HCT116 (cell line): Measurements from ENCODE around the gene MYH3. TPM values are rescaled to one million over a fixed set of nuclear protein-coding genes. Genes with fewer than 3 reads are reported as not detected.

Experiments used
- ATAC-seq: fragments of 200-7000 bp; cut with Tn5 transposase; 2 replicates; pipeline ENCODE4 v1.9.1; 2020; ENCODE audit warnings: mild to moderate bottlenecking, moderate library complexity
- BruUV-seq: library from RNA; stranded (reverse); fragments of 400-500 nt; replicated peaks from 2 replicates; lab custom pipeline; 2021; lab: Mats Ljungman, UMichigan
- CTCF ChIA-PET: fragments of 300-600 bp; sonication (Branson Sonifier 250); formaldehyde crosslinking; loops from one replicate; lab custom pipeline; 2021; ENCODE audit warnings: antibody characterized with exemption; lab: Charles Lee
- POLR2A ChIA-PET: fragments of 300-600, 350-600 bp; sonication (Branson Sonifier 250); formaldehyde crosslinking; loops from one replicate; lab custom pipeline; 2021; ENCODE audit warnings: antibody characterized with exemption; lab: Charles Lee
- RAD21 ChIA-PET, 2 experiments: fragments of 300-600 bp; sonication (Branson Sonifier 250); formaldehyde crosslinking; loops; one replicate each; lab custom pipeline; 2023; ENCODE audit warnings: low total read pairs in 2 of 2; ENCODE audit not compliant: uncharacterized antibody in 2 of 2, unreplicated experiment in 2 of 2, low non-redundant PET in 1 of 2; lab: Charles Lee
- DNase-seq: peaks from one replicate; pipeline ENCODE4 v3.0.0-alpha.2; 2010; ENCODE audit warnings: low read depth, low spot score
- H2AFZ ChIP-seq: fragments of 200-600 bp; shearing (Covaris generic), sonication (generic); 2 replicates; pipeline ENCODE4 v1.6.1; 2017; ENCODE audit warnings: low read depth, mixed run types, mixed read lengths, antibody characterized with exemption, low read length; ENCODE audit not compliant: poor library complexity, severe bottlenecking
- H3K27ac ChIP-seq: 2 replicates; pipeline ENCODE4 v1.5.1; 2012; ENCODE audit warnings: low read depth, low read length
- H3K27me3 ChIP-seq: fragments of 200-600 bp; sonication (generic); 2 replicates; pipeline ENCODE4 v1.6.1; 2016; ENCODE audit warnings: mixed run types, low read length, mixed read lengths; ENCODE audit not compliant: insufficient read depth
- H3K36me3 ChIP-seq, 2 experiments: fragments of 200-500 bp in 1 of 2; fragments of 200-600 bp in 1 of 2; sonication (Bioruptor generic) in 1 of 2; sonication (generic) in 1 of 2; 2 replicates each; pipeline versions ENCODE4 v1.5.1 to v1.6.1; 2014 to 2016; ENCODE audit warnings: low read length in 2 of 2, inconsistent platforms in 1 of 2, mixed read lengths in 1 of 2, mixed run types in 1 of 2; ENCODE audit not compliant: insufficient read depth in 2 of 2, control insufficient read depth in 1 of 2
- H3K4me1 ChIP-seq, 2 experiments: fragments of 200-600 bp in 1 of 2; sonication (generic) in 1 of 2; 2 replicates each; pipeline versions ENCODE4 v1.5.1 to v1.6.1; 2012 to 2017; ENCODE audit warnings: low read length in 2 of 2, inconsistent platforms in 1 of 2, mild to moderate bottlenecking in 1 of 2, mixed read lengths in 1 of 2, mixed run types in 1 of 2, moderate library complexity in 1 of 2; ENCODE audit not compliant: insufficient read depth in 2 of 2, control insufficient read depth in 1 of 2
- H3K4me2 ChIP-seq: fragments of 200-600 bp; sonication (generic); 2 replicates; pipeline ENCODE4 v1.6.1; 2017; ENCODE audit warnings: mixed run types, low read length, mixed read lengths
- H3K4me3 ChIP-seq, 2 experiments: fragments of 200-600 bp in 1 of 2; sonication (generic) in 1 of 2; replicated peaks in 1 of 2; 2 replicates each; pipeline ENCODE4 v1.5.1; 2011 to 2016; ENCODE audit warnings: low read length in 2 of 2, control low read depth in 1 of 2, low read depth in 1 of 2, mild to moderate bottlenecking in 1 of 2, mixed read lengths in 1 of 2, mixed run types in 1 of 2
- H3K79me2 ChIP-seq: fragments of 200-600 bp; sonication (generic); 2 replicates; pipeline ENCODE4 v1.6.1; 2017; ENCODE audit warnings: mild to moderate bottlenecking, mixed run types, low read length, moderate library complexity, mixed read lengths; ENCODE audit not compliant: insufficient read depth
- H3K9ac ChIP-seq: fragments of 200-600 bp; sonication (generic); 2 replicates; pipeline ENCODE4 v1.6.1; 2016; ENCODE audit warnings: low read length, mixed read lengths
- H3K9me2 ChIP-seq: fragments of 200-600 bp; sonication (generic), shearing (Covaris generic); 2 replicates; pipeline ENCODE4 v1.6.1; 2017; ENCODE audit warnings: mixed run types, mild to moderate bottlenecking, moderate library complexity; ENCODE audit not compliant: insufficient read depth
- H3K9me3 ChIP-seq, 2 experiments: fragments of 200-500 bp in 1 of 2; fragments of 200-600 bp in 1 of 2; sonication (Bioruptor generic) in 1 of 2; sonication (generic) in 1 of 2; 2 replicates each; pipeline ENCODE4 v1.6.1; 2014 to 2017; ENCODE audit warnings: low read length in 2 of 2, mixed read lengths in 2 of 2, inconsistent platforms in 1 of 2, low read depth in 1 of 2, mild to moderate bottlenecking in 1 of 2, mixed run types in 1 of 2, moderate library complexity in 1 of 2; ENCODE audit not compliant: control insufficient read depth in 1 of 2, insufficient read depth in 1 of 2
- H4K20me1 ChIP-seq: fragments of 200-600 bp; sonication (generic), shearing (Covaris generic); 2 replicates; pipeline ENCODE4 v1.6.1; 2017; ENCODE audit warnings: mixed run types, mild to moderate bottlenecking, moderate library complexity; ENCODE audit not compliant: insufficient read depth
- EGR1 ChIP-seq: IDR thresholded peaks from 2 replicates; pipeline ENCODE4 v1.6.1; 2012; ENCODE audit warnings: low read depth
- EZH2 ChIP-seq: fragments of 200-600 bp; sonication (generic); IDR thresholded peaks from 2 replicates; pipeline ENCODE4 v1.6.1; 2017; ENCODE audit warnings: antibody characterized with exemption, mixed run types
- EZH2phosphoT487 ChIP-seq: fragments of 200-600 bp; IDR thresholded peaks from 2 replicates; pipeline ENCODE4 v1.6.1; 2018; ENCODE audit warnings: antibody characterized with exemption, borderline replicate concordance
- JUND ChIP-seq: IDR thresholded peaks from 2 replicates; pipeline ENCODE4 v1.6.1; 2012
- RAD21 ChIP-seq: IDR thresholded peaks from 2 replicates; pipeline ENCODE4 v1.6.1; 2012; ENCODE audit warnings: low read depth, mild to moderate bottlenecking
- SIN3A ChIP-seq: IDR thresholded peaks from 2 replicates; pipeline ENCODE4 v1.6.1; 2012; ENCODE audit warnings: low read depth
- YY1 ChIP-seq: IDR thresholded peaks from 2 replicates; pipeline ENCODE4 v1.6.1; 2011; ENCODE audit warnings: low read length, low read depth, moderate library complexity, mild to moderate bottlenecking; ENCODE audit not compliant: insufficient replicate concordance; ENCODE audit errors: extremely low read depth
- intact Hi-C: fragments of 100-400 bp; cut with micrococcal nuclease; formaldehyde crosslinking; loops from 2 replicates; pipeline ENCODE4 v1.10.0; 2022
- total RNA-seq: library from RNA; stranded (reverse); gene quantifications from one replicate; pipeline ENCODE4 v1.2.1, GENCODE V29; 2021; ENCODE audit not compliant: unreplicated experiment
- TF ChIP-seq, protein P1 (sequence below), 3 experiments: fragments of 200-600 bp in 1 of 3; sonication (generic) in 1 of 3; IDR thresholded peaks in 2 of 3; conservative IDR thresholded peaks in 1 of 3; 2 replicates each; pipeline ENCODE4 v1.5.1; 2012 to 2017; ENCODE audit warnings: low read depth in 2 of 3, low read length in 2 of 3, antibody characterized with exemption in 1 of 3, borderline replicate concordance in 1 of 3, control low read depth in 1 of 3, mild to moderate bottlenecking in 1 of 3, mixed read lengths in 1 of 3, mixed run types in 1 of 3, moderate library complexity in 1 of 3; ENCODE audit not compliant: insufficient read depth in 1 of 3
- TF ChIP-seq, protein P2 (sequence below): IDR thresholded peaks from 2 replicates; pipeline ENCODE4 v1.6.1; 2012
- TF ChIP-seq, protein P3 (sequence below): IDR thresholded peaks from 2 replicates; pipeline ENCODE4 v1.6.1; 2011; ENCODE audit warnings: mild to moderate bottlenecking, low read length, moderate library complexity; ENCODE audit not compliant: insufficient replicate concordance; ENCODE audit errors: extremely low read depth

MYH3 gene
- total RNA-seq, 1 experiment from 2014 or later, result 1.6 TPM

DNA sequence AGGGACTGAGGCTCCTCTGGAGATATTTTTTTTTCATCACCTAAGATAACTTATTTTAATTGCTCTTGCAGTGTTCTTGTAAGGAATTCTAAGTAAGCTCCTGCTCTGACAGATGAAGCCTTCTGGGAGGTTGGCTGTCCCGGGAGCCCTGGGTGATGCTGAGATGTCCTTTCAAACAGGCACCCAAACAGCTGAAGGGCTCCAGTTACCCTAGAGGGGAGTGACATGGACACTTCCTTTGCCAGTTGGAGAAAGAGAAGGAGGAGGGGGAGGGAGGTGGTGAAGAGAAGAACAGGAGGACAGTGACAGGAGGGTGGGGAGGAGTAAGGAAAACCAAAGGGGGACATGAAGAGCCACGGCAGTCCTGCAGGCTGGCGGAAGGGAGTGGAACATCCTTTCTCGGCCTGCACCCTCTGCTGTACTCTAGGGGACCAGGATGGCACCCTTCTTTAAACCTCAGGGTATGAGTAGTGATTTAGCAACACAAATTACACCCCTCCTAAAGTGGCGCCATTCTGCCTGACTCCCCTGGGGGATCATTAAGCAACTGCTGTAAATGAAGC lies 51.8 kb downstream of the MYH3 start:
- Histone ChIP-seq H3K27me3 (peaks cover 29% of the 10 kb centered on the region), H3K9me3 (no peaks in the 10 kb centered on the region), H4K20me1 (no peaks in the 10 kb centered on the region), H3K4me3 (no peak overlapping the region), H2AFZ (no peak overlapping the region), H3K27ac (no peak overlapping the region), H3K4me1 (no peaks in the 10 kb centered on the region), H3K4me2 (no peak overlapping the region), H3K79me2 (no peaks in the 10 kb centered on the region), H3K9ac (no peak overlapping the region), H3K36me3 (no peaks in the 10 kb centered on the region), H3K9me2 (no peaks in the 10 kb centered on the region)
- intact Hi-C loops, result no loop called here
- ChIA-PET POLR2A (no interaction called here), CTCF (no interaction called here), RAD21 (no interaction called here)
- TF ChIP-seq RAD21 (no peak), EZH2 (no peak), EGR1 (no peak), EZH2phosphoT487 (no peak), YY1 (no peak), SIN3A (no peak), JUND (no peak)
- TF ChIP-seq, protein P1, sequence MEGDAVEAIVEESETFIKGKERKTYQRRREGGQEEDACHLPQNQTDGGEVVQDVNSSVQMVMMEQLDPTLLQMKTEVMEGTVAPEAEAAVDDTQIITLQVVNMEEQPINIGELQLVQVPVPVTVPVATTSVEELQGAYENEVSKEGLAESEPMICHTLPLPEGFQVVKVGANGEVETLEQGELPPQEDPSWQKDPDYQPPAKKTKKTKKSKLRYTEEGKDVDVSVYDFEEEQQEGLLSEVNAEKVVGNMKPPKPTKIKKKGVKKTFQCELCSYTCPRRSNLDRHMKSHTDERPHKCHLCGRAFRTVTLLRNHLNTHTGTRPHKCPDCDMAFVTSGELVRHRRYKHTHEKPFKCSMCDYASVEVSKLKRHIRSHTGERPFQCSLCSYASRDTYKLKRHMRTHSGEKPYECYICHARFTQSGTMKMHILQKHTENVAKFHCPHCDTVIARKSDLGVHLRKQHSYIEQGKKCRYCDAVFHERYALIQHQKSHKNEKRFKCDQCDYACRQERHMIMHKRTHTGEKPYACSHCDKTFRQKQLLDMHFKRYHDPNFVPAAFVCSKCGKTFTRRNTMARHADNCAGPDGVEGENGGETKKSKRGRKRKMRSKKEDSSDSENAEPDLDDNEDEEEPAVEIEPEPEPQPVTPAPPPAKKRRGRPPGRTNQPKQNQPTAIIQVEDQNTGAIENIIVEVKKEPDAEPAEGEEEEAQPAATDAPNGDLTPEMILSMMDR (IDR thresholded peaks at IDR 0.05 in 2 of 3, conservative IDR thresholded peaks at IDR 0.05 in 1 of 3; ENCODE audit: borderline replicate concordance in 1 of 3, insufficient read depth in 1 of 3, low read depth in 2 of 3, low read length in 2 of 3), result no peak
- TF ChIP-seq, protein P2, sequence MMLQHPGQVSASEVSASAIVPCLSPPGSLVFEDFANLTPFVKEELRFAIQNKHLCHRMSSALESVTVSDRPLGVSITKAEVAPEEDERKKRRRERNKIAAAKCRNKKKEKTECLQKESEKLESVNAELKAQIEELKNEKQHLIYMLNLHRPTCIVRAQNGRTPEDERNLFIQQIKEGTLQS, result no peak
- TF ChIP-seq, protein P3, sequence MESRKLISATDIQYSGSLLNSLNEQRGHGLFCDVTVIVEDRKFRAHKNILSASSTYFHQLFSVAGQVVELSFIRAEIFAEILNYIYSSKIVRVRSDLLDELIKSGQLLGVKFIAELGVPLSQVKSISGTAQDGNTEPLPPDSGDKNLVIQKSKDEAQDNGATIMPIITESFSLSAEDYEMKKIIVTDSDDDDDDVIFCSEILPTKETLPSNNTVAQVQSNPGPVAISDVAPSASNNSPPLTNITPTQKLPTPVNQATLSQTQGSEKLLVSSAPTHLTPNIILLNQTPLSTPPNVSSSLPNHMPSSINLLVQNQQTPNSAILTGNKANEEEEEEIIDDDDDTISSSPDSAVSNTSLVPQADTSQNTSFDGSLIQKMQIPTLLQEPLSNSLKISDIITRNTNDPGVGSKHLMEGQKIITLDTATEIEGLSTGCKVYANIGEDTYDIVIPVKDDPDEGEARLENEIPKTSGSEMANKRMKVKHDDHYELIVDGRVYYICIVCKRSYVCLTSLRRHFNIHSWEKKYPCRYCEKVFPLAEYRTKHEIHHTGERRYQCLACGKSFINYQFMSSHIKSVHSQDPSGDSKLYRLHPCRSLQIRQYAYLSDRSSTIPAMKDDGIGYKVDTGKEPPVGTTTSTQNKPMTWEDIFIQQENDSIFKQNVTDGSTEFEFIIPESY, result no peak
- no TSS peak for BruUV-seq
- DNase-seq (no peak), ATAC-seq (no peak)
